Activated naive CD8-positive, alpha-beta T cell treated with anti-CD3 and anti-CD28 coated beads, Interleukin-2, amount 10 ng/mL, durations not matched to agents 7 days and 5 days (primary cell): Measurements from ENCODE around the gene PAX7. TPM values are rescaled to one million over a fixed set of nuclear protein-coding genes. Genes with fewer than 3 reads are reported as not detected.

ENCODE experiments used
- ATAC-seq: fragments of 150-1000 bp; cut with Tn5 transposase; one replicate; pipeline ENCODE4 v1.10.0; 2021; ENCODE audit warnings: low read depth, moderate library complexity
- POLR2A ChIA-PET: fragments of 350-600 bp; sonication (Branson Sonifier 250); formaldehyde crosslinking; loops from one replicate; lab custom pipeline; 2021; ENCODE audit warnings: antibody characterized with exemption; lab: Charles Lee
- DNase-seq: peaks from one replicate; pipeline ENCODE4 v3.0.0; 2021
- H3K27ac Mint-ChIP-seq: one replicate; pipeline ENCODE4 v1.8.0; 2022; ENCODE audit warnings: mild to moderate bottlenecking, mixed read lengths
- H3K27me3 Mint-ChIP-seq: one replicate; pipeline ENCODE4 v1.8.0; 2022; ENCODE audit warnings: mild to moderate bottlenecking, moderate library complexity, mixed read lengths
- H3K36me3 Mint-ChIP-seq: one replicate; pipeline ENCODE4 v1.8.0; 2021; ENCODE audit warnings: mild to moderate bottlenecking, mixed read lengths
- H3K4me1 Mint-ChIP-seq: one replicate; pipeline ENCODE4 v1.8.0; 2021; ENCODE audit warnings: mixed read lengths
- H3K4me3 Mint-ChIP-seq: one replicate; pipeline ENCODE4 v1.8.0; 2022; ENCODE audit warnings: mild to moderate bottlenecking, moderate library complexity, mixed read lengths
- H3K9me3 Mint-ChIP-seq: one replicate; pipeline ENCODE4 v1.8.0; 2021; ENCODE audit warnings: mixed read lengths
- total RNA-seq, 2 experiments: library from RNA; stranded (reverse); gene quantifications; one replicate each; pipeline ENCODE4 v1.2.3, GENCODE V29; 2021

Gene PAX7
- total RNA-seq, 2 experiments from 2014 or later = not detected

GRCh38 chr1:18721041-18721440 lies 90.4 kb downstream of the PAX7 start:
- Mint-ChIP-seq H3K4me1 (peaks cover 3% of the 10 kb centered on the region), H3K9me3 (no peaks in the 10 kb centered on the region), H3K27me3 (peaks cover 59% of the 10 kb centered on the region), H3K27ac (no peak overlapping the region), H3K4me3 (no peak overlapping the region), H3K36me3 (no peaks in the 10 kb centered on the region)
- DNase-seq (no peak), ATAC-seq (no peak)
- POLR2A ChIA-PET = no interaction called here

- ATAC-seq (no peak), DNase-seq (no peak)
- Mint-ChIP-seq H3K9me3 (no peaks in the 10 kb centered on the region), H3K4me1 (no peaks in the 10 kb centered on the region), H3K4me3 (no peak overlapping the region), H3K36me3 (no peaks in the 10 kb centered on the region), H3K27me3 (peaks cover 60% of the 10 kb centered on the region), H3K27ac (no peak overlapping the region)
- POLR2A ChIA-PET = no interaction called here
Observed at GRCh38 chr1:18721776-18722175, 91.1 kb downstream of the PAX7 start.

GRCh38 chr1:18722270-18722669 lies 91.6 kb downstream of the PAX7 start:
- no peak overlapping the region for H3K4me3 Mint-ChIP-seq
- H3K27ac Mint-ChIP-seq = no peak overlapping the region
- POLR2A ChIA-PET = no interaction called here
- ATAC-seq (no peak), DNase-seq (no peak)
- H3K9me3 Mint-ChIP-seq = no peaks in the 10 kb centered on the region
- H3K4me1 Mint-ChIP-seq = no peaks in the 10 kb centered on the region
- no peaks in the 10 kb centered on the region for H3K36me3 Mint-ChIP-seq
- H3K27me3 Mint-ChIP-seq = peaks cover 62% of the 10 kb centered on the region

GRCh38 chr1:18723206-18723605 lies 92.6 kb downstream of the PAX7 start:
- H3K27me3 Mint-ChIP-seq = peaks cover 60% of the 10 kb centered on the region
- DNase-seq = no peak
- no peak for ATAC-seq
- POLR2A ChIA-PET = no interaction called here
- no peak overlapping the region for H3K4me3 Mint-ChIP-seq
- no peaks in the 10 kb centered on the region for H3K4me1 Mint-ChIP-seq
- H3K27ac Mint-ChIP-seq = no peak overlapping the region
- no peaks in the 10 kb centered on the region for H3K9me3 Mint-ChIP-seq
- no peaks in the 10 kb centered on the region for H3K36me3 Mint-ChIP-seq

GRCh38 chr1:18723701-18724411 lies 93.2 kb downstream of the PAX7 start:
- H3K27me3 Mint-ChIP-seq = peaks cover 56% of the 10 kb centered on the region
- H3K27ac Mint-ChIP-seq = no peak overlapping the region

GRCh38 chr1:18724801-18725200 lies 94.2 kb downstream of the PAX7 start:
- Mint-ChIP-seq H3K27me3 (peaks cover 47% of the 10 kb centered on the region), H3K36me3 (no peaks in the 10 kb centered on the region), H3K4me3 (no peak overlapping the region), H3K27ac (no peak overlapping the region), H3K9me3 (no peaks in the 10 kb centered on the region), H3K4me1 (no peaks in the 10 kb centered on the region)
- POLR2A ChIA-PET = no interaction called here
- ATAC-seq = no peak
- DNase-seq = no peak

More at GRCh38 chr1:18723701-18724411, 93.2 kb downstream of the PAX7 start:
- H3K4me3 Mint-ChIP-seq = no peak overlapping the region
- no peaks in the 10 kb centered on the region for H3K9me3 Mint-ChIP-seq
- H3K4me1 Mint-ChIP-seq = no peaks in the 10 kb centered on the region
- POLR2A ChIA-PET = no interaction called here
- ATAC-seq (no peak), DNase-seq (no peak)
- H3K36me3 Mint-ChIP-seq = no peaks in the 10 kb centered on the region

GRCh38 chr1:18725231-18725895 lies 94.7 kb downstream of the PAX7 start:
- Mint-ChIP-seq H3K4me3 (no peak overlapping the region), H3K27ac (no peak overlapping the region), H3K36me3 (no peaks in the 10 kb centered on the region), H3K27me3 (peaks cover 42% of the 10 kb centered on the region), H3K4me1 (no peaks in the 10 kb centered on the region), H3K9me3 (no peaks in the 10 kb centered on the region)
- no peak for ATAC-seq
- DNase-seq = no peak
- POLR2A ChIA-PET = no interaction called here

- Mint-ChIP-seq H3K4me3 (no peak overlapping the region), H3K4me1 (no peaks in the 10 kb centered on the region), H3K9me3 (no peaks in the 10 kb centered on the region), H3K27ac (no peak overlapping the region), H3K27me3 (peaks cover 38% of the 10 kb centered on the region), H3K36me3 (no peaks in the 10 kb centered on the region)
- POLR2A ChIA-PET = no interaction called here
- no peak for ATAC-seq
- DNase-seq = no peak
Observed at GRCh38 chr1:18726368-18726767, 95.7 kb downstream of the PAX7 start.

- Mint-ChIP-seq H3K27me3 (peaks cover 39% of the 10 kb centered on the region), H3K4me3 (no peak overlapping the region), H3K4me1 (no peaks in the 10 kb centered on the region), H3K27ac (no peak overlapping the region), H3K36me3 (no peaks in the 10 kb centered on the region), H3K9me3 (no peaks in the 10 kb centered on the region)
- no peak for DNase-seq
- no peak for ATAC-seq
- POLR2A ChIA-PET = no interaction called here
Observed at GRCh38 chr1:18727956-18728355, 97.3 kb downstream of the PAX7 start.

GRCh38 chr1:18730321-18730720 lies 99.7 kb downstream of the PAX7 start:
- POLR2A ChIA-PET = no interaction called here
- Mint-ChIP-seq H3K4me1 (no peaks in the 10 kb centered on the region), H3K27ac (no peak overlapping the region), H3K27me3 (peaks cover 25% of the 10 kb centered on the region), H3K4me3 (no peak overlapping the region), H3K36me3 (no peaks in the 10 kb centered on the region), H3K9me3 (no peaks in the 10 kb centered on the region)
- ATAC-seq (no peak), DNase-seq (no peak)

GRCh38 chr1:18731148-18731547 lies 100.5 kb downstream of the PAX7 start:
- DNase-seq (no peak), ATAC-seq (no peak)
- Mint-ChIP-seq H3K27me3 (peaks cover 26% of the 10 kb centered on the region), H3K4me3 (no peak overlapping the region), H3K4me1 (no peaks in the 10 kb centered on the region), H3K9me3 (no peaks in the 10 kb centered on the region), H3K36me3 (no peaks in the 10 kb centered on the region), H3K27ac (no peak overlapping the region)
- POLR2A ChIA-PET = no interaction called here

- no peak for DNase-seq
- POLR2A ChIA-PET = no interaction called here
- Mint-ChIP-seq H3K27ac (no peak overlapping the region), H3K4me3 (no peak overlapping the region), H3K4me1 (no peaks in the 10 kb centered on the region), H3K27me3 (peaks cover 20% of the 10 kb centered on the region), H3K36me3 (no peaks in the 10 kb centered on the region), H3K9me3 (no peaks in the 10 kb centered on the region)
- no peak for ATAC-seq
Observed at GRCh38 chr1:18731591-18732235, 101.1 kb downstream of the PAX7 start.

- Mint-ChIP-seq H3K27ac (no peak overlapping the region), H3K4me1 (no peaks in the 10 kb centered on the region), H3K36me3 (no peaks in the 10 kb centered on the region), H3K4me3 (no peak overlapping the region), H3K27me3 (peaks cover 15% of the 10 kb centered on the region), H3K9me3 (no peaks in the 10 kb centered on the region)
- POLR2A ChIA-PET = no interaction called here
- DNase-seq (no peak), ATAC-seq (no peak)
Observed at GRCh38 chr1:18732686-18733085, 102.0 kb downstream of the PAX7 start.

GRCh38 chr1:18734001-18734400 lies 103.4 kb downstream of the PAX7 start:
- Mint-ChIP-seq H3K4me1 (no peaks in the 10 kb centered on the region), H3K27ac (no peak overlapping the region), H3K9me3 (no peaks in the 10 kb centered on the region), H3K36me3 (no peaks in the 10 kb centered on the region), H3K4me3 (no peak overlapping the region), H3K27me3 (peaks cover 14% of the 10 kb centered on the region)
- ATAC-seq (no peak), DNase-seq (no peak)
- POLR2A ChIA-PET = no interaction called here
